Measurements from ENCODE around the gene EDAR.

DNA sequence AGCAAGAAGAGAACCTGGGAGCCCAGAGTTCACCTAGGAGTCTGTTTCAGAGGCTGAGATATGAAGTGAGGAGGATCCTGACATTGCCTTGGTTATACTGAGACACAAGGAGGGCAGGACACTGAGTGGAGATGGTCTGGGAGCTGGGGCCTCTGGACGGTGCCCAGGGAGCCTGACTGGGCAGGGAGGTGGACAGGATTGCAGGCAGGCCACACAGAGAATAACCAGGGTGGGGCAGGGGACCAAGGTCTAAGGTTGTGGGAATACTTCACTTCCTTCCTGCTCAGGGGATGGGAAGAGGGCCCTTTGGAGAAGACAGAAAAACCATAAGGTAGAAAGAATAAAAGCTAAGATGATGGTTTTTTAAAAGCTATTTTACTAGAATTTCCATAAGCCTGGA lies 18.7 kb downstream of the EDAR start:
- TF ChIP-seq FOXP2 (optimal IDR thresholded peaks at IDR 0.05; ENCODE audit: control extremely low read depth, extremely low read length, insufficient read depth), result no peak
- no peak for TF ChIP-seq POLR2AphosphoS5 (IDR thresholded peaks at IDR 0.05; ENCODE audit: borderline replicate concordance, low read depth, low read length)
- no peak for TF ChIP-seq EZH2 (IDR thresholded peaks at IDR 0.05)

Measured in SK-N-MC (cell line).